ENCODE data around the gene SNX5. TPM values are rescaled to one million over a fixed set of nuclear protein-coding genes. Genes with fewer than 3 reads are reported as not detected.

Gene SNX5
- total RNA-seq, 1 experiment from 2014 or later: 90.8 TPM

DNA sequence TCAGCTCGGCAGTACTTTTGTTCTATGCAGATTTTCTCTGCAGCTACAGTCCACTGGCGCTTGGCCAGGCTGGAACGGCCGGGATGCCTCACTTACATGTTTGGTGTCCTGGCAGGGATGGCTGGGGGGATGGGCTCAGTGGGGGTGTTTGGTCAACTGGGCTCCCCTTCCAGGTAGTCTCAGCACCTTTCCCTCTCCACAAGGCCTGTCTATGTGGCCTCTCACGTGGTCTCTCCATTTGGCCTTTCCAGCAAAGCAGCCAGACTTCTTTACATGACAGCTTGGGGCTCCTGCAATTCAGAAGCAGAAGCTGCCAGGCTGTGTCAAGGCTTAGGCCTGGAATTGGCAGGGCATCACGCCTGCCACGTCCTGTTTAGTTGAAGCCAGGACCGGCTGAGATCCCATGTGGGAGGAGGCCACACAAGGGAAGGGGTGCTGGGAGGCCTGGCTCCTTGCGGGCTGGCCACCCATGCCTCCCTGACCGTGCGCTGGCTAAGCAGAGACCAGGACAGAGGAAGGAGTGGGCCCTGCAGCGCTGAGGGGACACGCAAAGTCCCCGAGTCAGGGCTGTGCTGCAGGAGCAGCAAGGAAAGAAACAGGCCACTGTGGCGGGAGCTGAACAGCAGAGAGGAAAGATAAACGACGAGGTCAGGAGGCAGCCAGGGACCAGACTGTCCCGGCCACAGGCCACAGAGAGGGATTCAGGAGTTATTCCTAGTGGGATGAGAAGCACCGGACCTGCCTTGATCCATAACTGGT lies 39.1 kb upstream of the SNX5 start:
- no peak overlapping the region for H3K4me3 ChIP-seq (ENCODE audit: low read depth in 2 of 2, low read length in 2 of 2)
- DNase-seq (ENCODE audit: low read depth, low spot score): no peak
- H3K4me1 ChIP-seq (ENCODE audit: control insufficient read depth, insufficient read depth, low read length): no peaks in the 10 kb centered on the region
- BruUV-seq (replicated peaks): no TSS peak
- intact Hi-C loops (cut with micrococcal nuclease; ENCODE audit: unreplicated experiment): no loop called here
- no peaks in the 10 kb centered on the region for H3K27me3 ChIP-seq (ENCODE audit: control insufficient read depth, insufficient read depth, low read length)
- ChIA-PET CTCF (no interaction called here), POLR2A (no interaction called here)
- in situ Hi-C loops (cut with HindIII; ENCODE audit: low pct_unique_long_range_greater_than_20kb, low sequenced_read_pairs): no loop called here
- H3K9me3 ChIP-seq (ENCODE audit: control insufficient read depth, insufficient read depth, low read depth, low read length): no peaks in the 10 kb centered on the region
- H3K27ac ChIP-seq (ENCODE audit: low read length): no peak overlapping the region
- no peaks in the 10 kb centered on the region for H3K36me3 ChIP-seq (ENCODE audit: control insufficient read depth, insufficient read depth, low read length)
- TF ChIP-seq, protein P1, sequence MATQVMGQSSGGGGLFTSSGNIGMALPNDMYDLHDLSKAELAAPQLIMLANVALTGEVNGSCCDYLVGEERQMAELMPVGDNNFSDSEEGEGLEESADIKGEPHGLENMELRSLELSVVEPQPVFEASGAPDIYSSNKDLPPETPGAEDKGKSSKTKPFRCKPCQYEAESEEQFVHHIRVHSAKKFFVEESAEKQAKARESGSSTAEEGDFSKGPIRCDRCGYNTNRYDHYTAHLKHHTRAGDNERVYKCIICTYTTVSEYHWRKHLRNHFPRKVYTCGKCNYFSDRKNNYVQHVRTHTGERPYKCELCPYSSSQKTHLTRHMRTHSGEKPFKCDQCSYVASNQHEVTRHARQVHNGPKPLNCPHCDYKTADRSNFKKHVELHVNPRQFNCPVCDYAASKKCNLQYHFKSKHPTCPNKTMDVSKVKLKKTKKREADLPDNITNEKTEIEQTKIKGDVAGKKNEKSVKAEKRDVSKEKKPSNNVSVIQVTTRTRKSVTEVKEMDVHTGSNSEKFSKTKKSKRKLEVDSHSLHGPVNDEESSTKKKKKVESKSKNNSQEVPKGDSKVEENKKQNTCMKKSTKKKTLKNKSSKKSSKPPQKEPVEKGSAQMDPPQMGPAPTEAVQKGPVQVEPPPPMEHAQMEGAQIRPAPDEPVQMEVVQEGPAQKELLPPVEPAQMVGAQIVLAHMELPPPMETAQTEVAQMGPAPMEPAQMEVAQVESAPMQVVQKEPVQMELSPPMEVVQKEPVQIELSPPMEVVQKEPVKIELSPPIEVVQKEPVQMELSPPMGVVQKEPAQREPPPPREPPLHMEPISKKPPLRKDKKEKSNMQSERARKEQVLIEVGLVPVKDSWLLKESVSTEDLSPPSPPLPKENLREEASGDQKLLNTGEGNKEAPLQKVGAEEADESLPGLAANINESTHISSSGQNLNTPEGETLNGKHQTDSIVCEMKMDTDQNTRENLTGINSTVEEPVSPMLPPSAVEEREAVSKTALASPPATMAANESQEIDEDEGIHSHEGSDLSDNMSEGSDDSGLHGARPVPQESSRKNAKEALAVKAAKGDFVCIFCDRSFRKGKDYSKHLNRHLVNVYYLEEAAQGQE (IDR thresholded peaks at IDR 0.05; ENCODE audit: insufficient read depth in 1 of 2, low read depth in 2 of 2, low read length in 1 of 2): no peak
- TF ChIP-seq POLR2AphosphoS5 (IDR thresholded peaks at IDR 0.05; ENCODE audit: low read depth, low read length): no peak
- TF ChIP-seq SIN3A (IDR thresholded peaks at IDR 0.05; ENCODE audit: borderline replicate concordance, insufficient read depth, low read depth, low read length): no peak
- peak; percentile 52 for ATAC-seq

DNA sequence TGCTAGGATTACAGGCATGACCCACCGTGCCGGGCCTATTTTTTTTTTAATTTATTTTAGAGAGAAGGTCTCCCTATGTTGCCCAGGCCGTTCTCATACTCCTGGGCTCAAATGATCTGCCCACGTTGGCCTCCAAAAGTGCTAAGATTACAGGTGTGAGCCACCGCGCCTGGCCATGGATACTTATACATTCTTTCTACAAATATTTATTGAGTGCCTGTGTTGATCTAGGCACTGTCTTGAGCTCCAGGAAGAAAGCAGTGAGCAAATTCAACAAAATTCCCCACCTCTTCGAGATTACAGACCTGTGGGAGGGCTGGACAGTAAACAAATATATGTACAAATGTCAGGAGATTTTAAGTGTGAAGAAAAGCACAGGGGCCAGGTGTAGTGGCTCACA lies 38.1 kb upstream of the SNX5 start:
- TF ChIP-seq POLR2AphosphoS5 (IDR thresholded peaks at IDR 0.05; ENCODE audit: low read depth, low read length): no peak
- TF ChIP-seq, protein P2, sequence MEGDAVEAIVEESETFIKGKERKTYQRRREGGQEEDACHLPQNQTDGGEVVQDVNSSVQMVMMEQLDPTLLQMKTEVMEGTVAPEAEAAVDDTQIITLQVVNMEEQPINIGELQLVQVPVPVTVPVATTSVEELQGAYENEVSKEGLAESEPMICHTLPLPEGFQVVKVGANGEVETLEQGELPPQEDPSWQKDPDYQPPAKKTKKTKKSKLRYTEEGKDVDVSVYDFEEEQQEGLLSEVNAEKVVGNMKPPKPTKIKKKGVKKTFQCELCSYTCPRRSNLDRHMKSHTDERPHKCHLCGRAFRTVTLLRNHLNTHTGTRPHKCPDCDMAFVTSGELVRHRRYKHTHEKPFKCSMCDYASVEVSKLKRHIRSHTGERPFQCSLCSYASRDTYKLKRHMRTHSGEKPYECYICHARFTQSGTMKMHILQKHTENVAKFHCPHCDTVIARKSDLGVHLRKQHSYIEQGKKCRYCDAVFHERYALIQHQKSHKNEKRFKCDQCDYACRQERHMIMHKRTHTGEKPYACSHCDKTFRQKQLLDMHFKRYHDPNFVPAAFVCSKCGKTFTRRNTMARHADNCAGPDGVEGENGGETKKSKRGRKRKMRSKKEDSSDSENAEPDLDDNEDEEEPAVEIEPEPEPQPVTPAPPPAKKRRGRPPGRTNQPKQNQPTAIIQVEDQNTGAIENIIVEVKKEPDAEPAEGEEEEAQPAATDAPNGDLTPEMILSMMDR (IDR thresholded peaks at IDR 0.05): no peak
- TF ChIP-seq TCF7L2 (IDR thresholded peaks at IDR 0.05; ENCODE audit: low read depth, low read length): no peak
- TF ChIP-seq, protein P1 (IDR thresholded peaks at IDR 0.05; ENCODE audit: insufficient read depth in 1 of 2, low read depth in 2 of 2, low read length in 1 of 2): no peak
- no peak for TF ChIP-seq SIN3A (IDR thresholded peaks at IDR 0.05; ENCODE audit: borderline replicate concordance, insufficient read depth, low read depth, low read length)
- in situ Hi-C loops (cut with HindIII; ENCODE audit: low pct_unique_long_range_greater_than_20kb, low sequenced_read_pairs) (no loop called here), intact Hi-C loops (cut with micrococcal nuclease; ENCODE audit: unreplicated experiment) (no loop called here)
- DNase-seq (ENCODE audit: low read depth, low spot score): no peak
- no TSS peak for BruUV-seq (replicated peaks)
- ChIA-PET CTCF (no interaction called here), POLR2A (no interaction called here)
- H3K36me3 ChIP-seq (ENCODE audit: control insufficient read depth, insufficient read depth, low read length): no peaks in the 10 kb centered on the region
- no peak overlapping the region for H3K27ac ChIP-seq (ENCODE audit: low read length)
- no peak overlapping the region for H3K4me3 ChIP-seq (ENCODE audit: low read depth in 2 of 2, low read length in 2 of 2)
- no peaks in the 10 kb centered on the region for H3K27me3 ChIP-seq (ENCODE audit: control insufficient read depth, insufficient read depth, low read length)
- no peak for ATAC-seq
- H3K9me3 ChIP-seq (ENCODE audit: control insufficient read depth, insufficient read depth, low read depth, low read length): no peaks in the 10 kb centered on the region
- no peaks in the 10 kb centered on the region for H3K4me1 ChIP-seq (ENCODE audit: control insufficient read depth, insufficient read depth, low read length)
